ENCODE measurements around the gene GGNBP2.

Gene GGNBP2

DNA sequence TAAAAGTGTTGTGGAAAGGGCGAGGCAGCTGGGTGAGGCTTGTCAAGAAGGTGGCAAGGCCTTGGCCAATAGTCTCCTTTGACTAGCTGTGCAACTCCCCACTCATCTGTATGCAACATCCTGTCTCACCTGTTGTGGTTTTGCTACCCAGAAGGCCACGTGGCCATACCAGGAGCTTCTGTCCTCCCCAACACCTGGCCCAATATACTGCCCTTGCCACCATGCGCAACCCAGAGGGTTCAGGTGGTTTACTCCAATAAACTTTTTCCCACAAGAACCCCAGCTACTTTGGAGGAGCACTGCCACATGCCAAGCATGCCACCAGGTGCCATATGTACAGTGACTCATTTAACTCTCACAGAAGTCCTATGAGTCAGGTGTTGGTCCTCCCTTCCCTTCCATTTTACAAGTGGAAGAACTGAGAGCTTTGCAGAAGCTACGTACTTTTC is 20.3 kb upstream of the GGNBP2 start:
- DNase-seq: no peak

DNA sequence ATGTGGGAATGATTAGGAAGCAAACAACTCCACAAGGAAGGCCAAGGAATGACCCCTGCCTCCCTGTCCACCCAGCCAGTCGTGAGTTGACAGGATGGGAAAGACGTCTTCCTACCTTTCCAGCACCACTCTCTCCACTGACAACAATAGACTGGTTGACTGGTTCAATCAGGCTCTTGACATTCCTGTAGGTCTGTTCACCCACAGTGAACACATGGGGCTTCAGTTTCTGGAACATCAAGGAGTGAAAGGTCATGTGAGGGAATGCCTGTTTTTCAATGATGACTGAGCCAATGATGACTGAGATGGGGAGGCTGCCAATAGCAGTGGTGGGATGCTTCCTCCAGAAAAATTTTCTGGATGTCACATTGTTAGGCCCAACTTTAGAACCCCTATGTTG is 19.6 kb upstream of the GGNBP2 start:
- DNase-seq: no peak

GRCh38 chr17:36525888-36526287 is 18.8 kb upstream of the GGNBP2 start:
- DNase-seq: no peak

GRCh38 chr17:36527621-36528250 is 17.0 kb upstream of the GGNBP2 start:
- DNase-seq: no peak

DNA sequence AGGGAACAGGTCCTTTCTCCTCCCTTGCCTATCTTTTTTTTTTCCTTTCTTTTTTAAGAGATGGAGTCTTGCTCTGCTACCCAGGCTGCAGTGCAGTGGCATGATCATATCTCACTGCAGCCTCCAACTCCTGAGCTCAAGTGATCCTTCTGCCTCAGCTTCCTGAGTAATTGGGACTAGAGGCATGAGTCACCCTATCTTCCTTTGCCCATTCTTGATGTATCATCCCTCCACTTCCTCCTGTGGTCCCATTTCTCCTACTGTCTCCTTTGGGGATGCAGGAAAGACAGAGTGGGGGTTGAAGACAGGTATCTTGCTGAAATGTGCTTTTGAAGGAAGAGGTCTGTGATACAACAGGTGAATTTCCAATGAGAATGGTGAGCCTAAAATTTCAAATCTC is 15.6 kb upstream of the GGNBP2 start:
- no peak for DNase-seq

GRCh38 chr17:36532435-36532975 is 12.2 kb upstream of the GGNBP2 start:
- DNase-seq: no peak

DNA sequence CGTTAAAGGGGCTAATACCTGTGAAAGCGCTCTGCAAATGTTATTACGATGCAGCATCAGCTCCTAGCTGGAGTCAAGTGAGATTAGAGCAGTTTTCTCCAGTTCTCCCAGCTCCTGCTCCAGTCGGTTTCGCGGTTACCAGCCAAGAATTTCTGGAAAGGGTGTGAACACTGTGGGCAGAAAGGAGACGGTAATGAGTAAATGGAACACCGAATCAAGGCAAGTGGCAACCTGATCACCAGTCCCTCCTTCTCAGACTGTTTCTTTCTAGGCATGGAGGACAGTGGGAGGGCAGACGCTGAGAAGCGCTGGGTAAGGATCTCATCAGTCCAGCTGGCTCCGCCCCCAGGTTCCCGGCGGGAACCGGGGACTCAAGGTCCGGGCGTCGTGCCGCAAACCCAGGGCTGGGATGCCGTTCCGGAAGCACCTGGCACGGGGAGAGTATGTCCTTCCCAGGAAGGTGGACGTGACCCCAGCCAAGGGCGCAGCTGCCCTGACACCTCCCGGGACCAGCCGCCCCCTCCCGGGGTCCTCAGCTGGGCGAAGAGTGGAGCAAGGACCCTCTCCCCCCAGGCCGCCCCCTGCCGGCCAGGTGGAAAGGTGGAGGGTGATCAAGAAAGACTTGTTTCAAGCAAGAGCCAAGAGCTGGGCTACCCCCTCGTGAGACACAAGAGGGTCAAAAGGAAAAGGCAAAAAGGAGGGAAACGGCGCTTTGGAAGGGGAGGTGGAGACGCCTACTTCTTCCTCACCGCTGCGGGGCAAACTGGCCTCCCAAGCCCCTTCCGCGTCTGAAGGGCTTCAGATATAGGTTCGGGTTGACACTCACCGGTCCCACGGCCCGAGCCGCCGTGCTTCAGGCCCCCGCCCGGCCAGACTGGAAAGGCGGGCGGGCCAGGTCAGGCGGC is 10.5 kb upstream of the GGNBP2 start:
- peak in 5 of 6 experiments; percentile 18 to 75 (median 45) for DNase-seq

DNA sequence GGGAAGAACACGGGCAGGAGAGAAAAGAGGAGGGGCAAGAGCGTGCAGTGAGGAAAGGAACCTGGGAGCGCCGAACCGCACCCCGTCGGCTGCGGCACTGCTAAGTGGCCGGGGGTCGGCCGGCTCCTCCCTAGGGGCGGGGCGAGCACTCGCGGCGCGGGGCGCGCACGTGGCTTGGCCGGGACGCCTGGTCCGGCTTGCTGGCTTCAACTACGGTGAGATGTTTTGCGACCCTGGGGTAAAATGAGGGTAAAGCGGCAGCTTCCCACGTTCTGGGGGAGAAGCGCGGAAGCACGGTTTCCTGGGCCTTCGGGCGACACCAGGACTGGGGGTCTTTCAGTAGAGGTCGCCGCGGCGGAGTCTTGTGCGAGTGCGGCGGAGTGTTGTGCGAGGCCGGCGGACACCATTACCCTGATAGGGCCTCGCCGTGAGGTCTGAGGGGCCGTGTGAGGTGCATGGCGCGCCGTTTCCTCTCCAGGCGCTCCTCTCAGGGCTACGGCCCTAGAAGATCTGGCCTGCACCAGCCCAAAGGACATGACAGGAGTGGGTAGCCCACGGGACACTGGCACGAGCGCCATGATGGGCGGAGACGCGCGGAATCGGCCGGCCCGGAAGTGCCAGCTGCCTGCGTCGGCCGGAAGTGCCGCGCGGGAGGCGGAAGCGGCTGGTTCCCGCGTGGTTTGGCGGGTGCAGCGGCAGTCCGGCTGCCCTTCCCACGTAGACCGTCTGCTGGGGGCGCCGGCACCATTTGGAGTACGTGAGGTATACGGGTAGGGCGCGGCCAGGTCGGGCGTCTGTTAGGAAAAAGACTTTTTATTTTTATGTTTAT is 9.7 kb upstream of the GGNBP2 start, which contains the start of the genes MYO19 and PIGW:
Gene MYO19, minus strand, starts transcription at position 29 of the 829 bp plus-strand sequence. CDS start 2,330 bp downstream, outside the sequence.
Gene PIGW, plus strand, starts transcription at position 148 of the 829 bp plus-strand sequence. CDS start 2,115 bp downstream, outside the sequence.
- peak; percentile 67 to 81 (median 74) for DNase-seq

DNA sequence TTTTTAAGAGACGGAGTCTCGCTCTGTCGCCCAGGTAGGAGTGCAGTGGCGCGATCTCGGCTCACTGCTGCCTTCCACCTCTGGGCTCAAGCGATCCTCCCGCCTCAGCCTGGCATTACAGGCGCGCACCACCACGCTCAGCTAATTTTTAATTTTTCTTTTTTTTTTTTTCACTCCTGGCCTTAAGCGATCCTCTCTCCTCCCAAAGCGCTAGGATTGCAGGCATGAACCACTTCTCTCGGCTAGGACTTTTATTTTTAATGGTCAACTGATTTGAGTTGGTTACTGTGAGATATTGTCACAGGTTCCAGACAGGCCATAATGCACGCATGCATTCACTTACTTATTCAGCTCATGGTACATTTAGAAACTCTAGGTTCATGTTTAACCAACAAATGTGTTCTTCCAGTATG is 9.0 kb upstream of the GGNBP2 start:
- DNase-seq: no peak

GRCh38 chr17:36540696-36541095 is 4.0 kb upstream of the GGNBP2 start:
- DNase-seq: no peak

GRCh38 chr17:36542755-36543154 is 2.0 kb upstream of the GGNBP2 start:
- no peak for DNase-seq

DNA sequence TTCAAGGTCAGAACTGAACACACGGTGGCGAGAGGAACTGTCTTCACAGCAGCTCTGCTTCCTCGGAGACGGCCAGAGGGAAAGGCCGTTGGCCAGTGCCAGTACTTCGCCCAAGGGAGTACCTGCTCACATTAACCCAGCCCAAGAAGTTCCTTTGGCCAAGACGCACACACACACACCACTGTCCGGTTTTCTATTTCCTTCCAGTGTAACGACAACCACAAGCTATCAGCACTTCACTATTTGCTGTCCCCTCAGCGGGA is 744 bp upstream of the GGNBP2 start:
- no peak for DNase-seq

DNA sequence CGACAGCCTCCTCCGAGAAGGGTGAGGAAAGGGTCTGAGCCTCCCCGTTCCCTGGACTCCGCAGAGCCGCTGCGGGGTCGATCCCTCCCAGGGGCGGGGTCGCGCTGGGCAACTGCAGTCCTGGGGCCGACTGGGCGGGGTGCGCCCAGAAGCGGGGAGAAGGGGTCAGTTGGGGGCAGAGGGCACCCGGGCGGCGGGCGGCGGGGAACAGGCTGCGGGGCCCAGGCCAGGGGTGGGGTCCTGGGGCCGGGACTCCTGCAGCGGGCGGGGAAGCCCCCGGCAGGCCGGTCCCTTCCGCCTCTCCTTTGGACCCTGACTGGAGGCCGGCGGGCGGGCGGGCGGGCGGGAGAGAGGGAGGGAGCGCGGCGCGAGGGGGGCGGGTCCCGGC is 352 bp downstream of the GGNBP2 start:
- no peak for DNase-seq

- DNase-seq: peak; percentile 93 to 97 (median 96)
Measured at GRCh38 chr17:36545465-36546417, 1.0 kb downstream of the GGNBP2 start.

- DNase-seq: peak in 1 of 6 experiments; percentile 51
Measured at GRCh38 chr17:36546418-36547093, 1.8 kb downstream of the GGNBP2 start.

DNA sequence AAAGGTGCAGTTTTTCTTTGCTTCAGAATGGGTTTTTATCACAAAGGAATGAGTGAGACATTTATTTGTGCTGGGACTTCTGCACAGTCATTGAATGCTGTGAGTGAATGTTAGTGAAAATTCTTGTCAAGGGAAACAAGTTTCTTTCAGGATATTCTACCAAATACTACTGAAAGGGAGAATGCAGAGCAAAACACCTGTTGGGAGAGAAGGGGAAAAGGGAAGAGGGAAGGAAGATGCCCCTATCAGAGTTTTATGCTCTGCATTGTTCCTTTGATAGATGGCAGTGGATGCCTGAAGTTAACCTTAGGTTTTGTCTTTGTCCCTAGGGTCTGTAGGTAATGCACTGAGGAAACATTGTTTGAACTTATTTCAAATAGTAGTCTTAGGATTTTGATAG is 3.1 kb downstream of the GGNBP2 start:
- no peak for DNase-seq

DNA sequence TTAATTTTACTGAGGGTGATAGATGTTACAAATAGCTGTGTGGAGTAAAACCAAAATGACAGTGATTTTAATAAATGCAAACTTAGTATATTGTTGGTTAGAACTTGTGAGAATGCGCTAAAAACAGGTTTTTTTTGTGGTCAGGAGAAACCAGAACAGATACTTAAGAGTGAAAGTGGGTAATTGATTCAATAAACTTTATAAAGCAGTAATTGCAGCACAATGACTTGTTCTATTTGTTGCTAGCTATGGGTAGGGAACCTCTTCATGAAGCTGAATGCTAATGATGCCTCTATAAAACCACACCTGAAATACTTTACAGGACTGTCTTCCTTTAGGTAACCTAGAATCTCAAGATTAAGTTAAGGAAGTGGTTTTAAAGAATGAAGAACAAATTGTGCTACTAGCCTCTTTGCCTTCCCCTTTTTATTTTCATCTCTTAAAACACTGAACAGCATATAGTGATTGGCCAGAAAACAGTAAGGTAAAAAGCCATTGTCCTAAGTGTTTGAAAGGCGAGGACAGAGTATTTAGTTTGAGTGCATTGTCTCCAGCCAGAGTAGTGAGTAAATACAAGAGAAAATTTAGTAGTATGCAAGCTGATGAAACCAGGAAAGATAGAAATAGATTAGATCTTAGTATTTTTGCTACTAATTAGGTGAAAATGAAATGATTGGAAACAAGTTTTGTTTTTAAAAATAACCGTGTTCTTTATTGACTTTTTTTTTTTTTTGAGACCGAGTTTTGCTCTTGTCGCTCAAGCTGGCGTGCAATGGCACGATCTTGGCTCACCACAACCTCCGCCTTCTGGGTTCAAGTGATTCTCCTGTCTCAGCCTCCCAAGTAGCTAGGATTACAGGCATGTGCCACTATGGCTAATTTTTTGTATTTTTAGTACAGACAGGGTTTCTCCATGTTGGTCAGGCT is 6.0 kb downstream of the GGNBP2 start:
- peak in 3 of 6 experiments; percentile 53 to 76 (median 54) for DNase-seq

- DNase-seq: peak in 3 of 6 experiments; percentile 6 to 47 (median 41)
Measured at GRCh38 chr17:36553459-36553858, 8.7 kb downstream of the GGNBP2 start.

DNA sequence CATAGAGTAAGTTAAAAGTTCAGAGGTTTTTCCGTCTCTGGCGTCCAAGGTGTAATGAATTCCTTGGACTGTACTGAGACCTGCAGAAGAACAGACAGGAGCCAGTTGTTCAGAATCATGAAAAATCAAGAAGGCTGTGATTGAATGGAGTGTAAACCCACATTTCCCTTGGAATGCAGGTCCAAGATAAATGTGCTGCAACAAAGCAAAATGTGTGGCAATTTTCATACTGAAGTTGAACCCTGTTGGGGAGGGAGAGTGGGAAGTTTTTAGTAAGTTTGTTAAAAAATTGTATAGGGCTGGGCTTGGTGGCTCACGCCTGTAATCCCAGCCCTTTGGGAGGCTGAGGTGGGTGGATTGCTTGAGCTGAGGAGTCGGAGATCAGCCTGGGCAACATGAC is 21.4 kb downstream of the GGNBP2 start:
- no peak for DNase-seq

DNA sequence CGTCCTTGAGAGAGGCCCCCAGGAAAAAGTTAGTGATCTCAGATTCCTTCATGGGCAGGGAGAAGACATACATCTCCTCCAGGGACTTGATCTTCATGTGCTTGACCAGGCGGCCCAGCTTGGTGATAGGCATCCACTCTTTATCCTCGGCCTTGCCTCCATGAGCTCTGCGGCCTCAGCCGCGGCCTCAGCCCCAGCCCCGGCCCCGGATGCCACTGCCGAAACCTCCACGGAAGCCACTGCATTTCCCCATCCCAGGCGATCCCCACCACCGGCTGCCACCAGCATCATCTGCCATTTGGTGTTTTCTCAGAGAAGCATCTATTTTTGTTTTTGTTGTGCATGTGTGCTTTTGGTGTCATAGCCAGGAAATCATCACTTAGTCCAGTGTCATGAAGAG is 30.3 kb downstream of the GGNBP2 start:
- no peak for DNase-seq
